ENCODE results near the gene ICOS. TPM values are rescaled to one million over a fixed set of nuclear protein-coding genes. Genes with fewer than 3 reads are reported as not detected.
"Not testable (repeated sequence)": the region's sequence is repeated elsewhere in the genome, so short reads cannot be mapped to it uniquely, and the experiment has no call there.

Gene ICOS
- total and polyA plus RNA-seq, 10 of the 15 experiments (the other 5 are each of a cell fraction or from before 2014, with no cell fraction given), result 0.47 to 36.0 (median 0.87) TPM

DNA sequence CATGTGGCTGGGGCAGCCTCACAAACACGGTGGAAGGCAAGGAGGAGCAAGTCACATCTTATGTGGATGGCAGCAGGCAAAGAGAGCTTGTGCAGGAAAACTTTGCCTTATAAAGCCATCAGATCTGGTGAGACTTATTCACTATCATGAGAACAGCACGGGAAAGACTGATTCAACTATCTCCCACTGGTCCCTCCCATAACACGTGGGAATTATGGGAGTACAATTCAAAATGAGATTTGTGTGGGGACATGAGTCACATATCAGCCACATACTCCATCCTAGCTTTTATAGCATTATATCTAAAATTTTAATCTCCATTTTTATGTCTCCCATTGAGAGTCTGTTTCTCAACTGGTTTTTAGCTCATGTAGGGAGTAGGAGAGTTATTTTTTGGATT, 45.7 kb downstream of the ICOS start:
- POLR2A ChIA-PET, result no interaction called here
- Histone ChIP-seq H3K4me3 (no peak overlapping the region), H4K20me1 (ENCODE audit: control insufficient read depth, insufficient read depth) (no peaks in the 10 kb centered on the region), H3K79me2 (ENCODE audit: control insufficient read depth, insufficient read depth, low read length) (no peaks in the 10 kb centered on the region), H3K27ac (ENCODE audit: control insufficient read depth, insufficient read depth) (no peak overlapping the region), H3K36me3 (ENCODE audit: control insufficient read depth in 2 of 2, insufficient read depth in 2 of 2, low read length in 1 of 2) (no peaks in the 10 kb centered on the region), H3K9ac (ENCODE audit: control insufficient read depth, insufficient read depth, low read length) (no peak overlapping the region), H3K4me1 (ENCODE audit: control insufficient read depth, insufficient read depth, low read length) (no peaks in the 10 kb centered on the region), H3K9me3 (replicated peaks; ENCODE audit: control insufficient read depth, insufficient read depth, low read length) (no peaks in the 10 kb centered on the region), H3K27me3 (replicated peaks in 1 of 2; ENCODE audit: control insufficient read depth in 2 of 2, insufficient read depth in 2 of 2, low read length in 1 of 2) (peaks cover 0 to 1% of the 10 kb centered on the region in 2 experiments; a peak in 1 of 4 replicates), H3K4me2 (ENCODE audit: control insufficient read depth, insufficient read depth) (no peak overlapping the region), H2AFZ (ENCODE audit: control insufficient read depth, low read depth, low read length) (no peak overlapping the region)
- no TSS peak for BruUV-seq (replicated peaks)
- no peak for ATAC-seq
- DNase-seq (ENCODE audit: low read depth, low spot score), result no peak
- RAD21 ChIA-PET (ENCODE audit: unreplicated experiment), result no interaction called here
- SMC1A ChIA-PET (ENCODE audit: uncharacterized antibody, unreplicated experiment), result interaction anchor here (0.6 kb wide), 1 partner anchor 713 kb away, joined by 3 read pairs; no protein-coding TSS in a partner anchor
- 7% methylated on average over 3 of the region's 3 CpGs for WGBS (ENCODE audit: insufficient coverage, insufficient replicate concordance, low lambda C conversion rate, missing lambda C conversion rate)
- TF ChIP-seq SRF (IDR thresholded peaks at IDR 0.05; ENCODE audit: low read depth in 2 of 2, low read length in 2 of 2), result no peak
- no peak for TF ChIP-seq RCOR1 (conservative IDR thresholded peaks at IDR 0.05; ENCODE audit: low read depth, low read length)
- no peak for TF ChIP-seq DPF2 (IDR thresholded peaks at IDR 0.05)
- FAIRE-seq, result no peak
- CTCF ChIA-PET, result no interaction called here
- intact Hi-C loops (cut with micrococcal nuclease; ENCODE audit: unreplicated experiment) (no loop called here), in situ Hi-C loops (cut with MboI) (no loop called here)

DNA sequence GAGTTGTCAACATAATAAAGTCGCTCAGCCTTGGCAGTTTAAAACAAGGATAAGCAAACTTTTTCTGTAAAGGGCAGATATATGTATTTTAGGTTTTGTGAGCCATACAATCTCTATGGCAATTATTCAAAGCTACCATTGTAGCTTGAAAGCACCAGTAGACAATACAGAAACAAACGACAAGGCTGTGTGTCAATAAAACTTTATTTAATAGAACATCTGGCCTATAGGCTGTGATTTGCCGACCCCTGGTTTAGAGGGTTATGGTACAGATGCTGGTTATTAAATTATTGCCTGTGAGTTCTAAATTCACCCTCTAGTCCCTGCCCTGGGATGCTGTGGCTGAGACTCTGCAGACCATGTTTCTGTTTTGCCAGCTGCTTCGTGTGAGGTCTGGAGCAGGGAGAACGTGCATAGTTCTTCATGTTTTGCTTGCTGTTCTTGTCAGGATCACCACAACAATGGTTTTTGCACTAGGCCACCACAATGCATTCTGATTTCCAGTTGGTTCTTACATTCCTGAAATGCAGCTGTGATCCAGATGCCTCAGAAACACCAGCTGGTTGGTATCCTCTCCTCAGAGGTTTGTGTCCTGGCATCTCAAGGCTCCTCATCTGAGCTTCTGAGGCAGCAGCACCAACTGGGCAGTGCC, 46.6 kb downstream of the ICOS start:
- 4% methylated on average over 5 of the region's 5 CpGs for WGBS (ENCODE audit: insufficient coverage, insufficient replicate concordance, low lambda C conversion rate, missing lambda C conversion rate)
- TF ChIP-seq NBN (IDR thresholded peaks at IDR 0.05), result no peak
- TF ChIP-seq, protein P1, sequence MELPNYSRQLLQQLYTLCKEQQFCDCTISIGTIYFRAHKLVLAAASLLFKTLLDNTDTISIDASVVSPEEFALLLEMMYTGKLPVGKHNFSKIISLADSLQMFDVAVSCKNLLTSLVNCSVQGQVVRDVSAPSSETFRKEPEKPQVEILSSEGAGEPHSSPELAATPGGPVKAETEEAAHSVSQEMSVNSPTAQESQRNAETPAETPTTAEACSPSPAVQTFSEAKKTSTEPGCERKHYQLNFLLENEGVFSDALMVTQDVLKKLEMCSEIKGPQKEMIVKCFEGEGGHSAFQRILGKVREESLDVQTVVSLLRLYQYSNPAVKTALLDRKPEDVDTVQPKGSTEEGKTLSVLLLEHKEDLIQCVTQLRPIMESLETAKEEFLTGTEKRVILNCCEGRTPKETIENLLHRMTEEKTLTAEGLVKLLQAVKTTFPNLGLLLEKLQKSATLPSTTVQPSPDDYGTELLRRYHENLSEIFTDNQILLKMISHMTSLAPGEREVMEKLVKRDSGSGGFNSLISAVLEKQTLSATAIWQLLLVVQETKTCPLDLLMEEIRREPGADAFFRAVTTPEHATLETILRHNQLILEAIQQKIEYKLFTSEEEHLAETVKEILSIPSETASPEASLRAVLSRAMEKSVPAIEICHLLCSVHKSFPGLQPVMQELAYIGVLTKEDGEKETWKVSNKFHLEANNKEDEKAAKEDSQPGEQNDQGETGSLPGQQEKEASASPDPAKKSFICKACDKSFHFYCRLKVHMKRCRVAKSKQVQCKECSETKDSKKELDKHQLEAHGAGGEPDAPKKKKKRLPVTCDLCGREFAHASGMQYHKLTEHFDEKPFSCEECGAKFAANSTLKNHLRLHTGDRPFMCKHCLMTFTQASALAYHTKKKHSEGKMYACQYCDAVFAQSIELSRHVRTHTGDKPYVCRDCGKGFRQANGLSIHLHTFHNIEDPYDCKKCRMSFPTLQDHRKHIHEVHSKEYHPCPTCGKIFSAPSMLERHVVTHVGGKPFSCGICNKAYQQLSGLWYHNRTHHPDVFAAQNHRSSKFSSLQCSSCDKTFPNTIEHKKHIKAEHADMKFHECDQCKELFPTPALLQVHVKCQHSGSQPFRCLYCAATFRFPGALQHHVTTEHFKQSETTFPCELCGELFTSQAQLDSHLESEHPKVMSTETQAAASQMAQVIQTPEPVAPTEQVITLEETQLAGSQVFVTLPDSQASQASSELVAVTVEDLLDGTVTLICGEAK (IDR thresholded peaks at IDR 0.05; ENCODE audit: borderline replicate concordance), result peak; percentile 58; the same call in 1 of the 2 replicates
- Histone ChIP-seq H3K9ac (ENCODE audit: control insufficient read depth, insufficient read depth, low read length) (no peak overlapping the region), H4K20me1 (ENCODE audit: control insufficient read depth, insufficient read depth) (no peaks in the 10 kb centered on the region), H3K4me1 (ENCODE audit: control insufficient read depth, insufficient read depth, low read length) (no peaks in the 10 kb centered on the region), H3K4me2 (ENCODE audit: control insufficient read depth, insufficient read depth) (no peak overlapping the region), H3K27ac (ENCODE audit: control insufficient read depth, insufficient read depth) (no peak overlapping the region), H3K27me3 (replicated peaks in 1 of 2; ENCODE audit: control insufficient read depth in 2 of 2, insufficient read depth in 2 of 2, low read length in 1 of 2) (peaks cover 0 to 1% of the 10 kb centered on the region in 2 experiments; a peak in 1 of 4 replicates), H3K36me3 (ENCODE audit: control insufficient read depth in 2 of 2, insufficient read depth in 2 of 2, low read length in 1 of 2) (no peaks in the 10 kb centered on the region), H3K79me2 (ENCODE audit: control insufficient read depth, insufficient read depth, low read length) (no peaks in the 10 kb centered on the region), H2AFZ (ENCODE audit: control insufficient read depth, low read depth, low read length) (no peak overlapping the region), H3K9me3 (replicated peaks; ENCODE audit: control insufficient read depth, insufficient read depth, low read length) (no peaks in the 10 kb centered on the region), H3K4me3 (no peak overlapping the region)
- no TSS peak for BruUV-seq (replicated peaks)
- ATAC-seq, result no peak
- POLR2A ChIA-PET, result no interaction called here
- FAIRE-seq, result no peak
- RAD21 ChIA-PET (ENCODE audit: unreplicated experiment), result no interaction called here
- in situ Hi-C loops (cut with MboI) (no loop called here), intact Hi-C loops (cut with micrococcal nuclease; ENCODE audit: unreplicated experiment) (no loop called here)
- SMC1A ChIA-PET (ENCODE audit: uncharacterized antibody, unreplicated experiment), result no interaction called here
- CTCF ChIA-PET, result interaction anchor here (0.6 kb wide), 1 partner anchor 117 kb away, joined by 3 read pairs; no protein-coding TSS in a partner anchor
- DNase-seq (ENCODE audit: low read depth, low spot score), result no peak

DNA sequence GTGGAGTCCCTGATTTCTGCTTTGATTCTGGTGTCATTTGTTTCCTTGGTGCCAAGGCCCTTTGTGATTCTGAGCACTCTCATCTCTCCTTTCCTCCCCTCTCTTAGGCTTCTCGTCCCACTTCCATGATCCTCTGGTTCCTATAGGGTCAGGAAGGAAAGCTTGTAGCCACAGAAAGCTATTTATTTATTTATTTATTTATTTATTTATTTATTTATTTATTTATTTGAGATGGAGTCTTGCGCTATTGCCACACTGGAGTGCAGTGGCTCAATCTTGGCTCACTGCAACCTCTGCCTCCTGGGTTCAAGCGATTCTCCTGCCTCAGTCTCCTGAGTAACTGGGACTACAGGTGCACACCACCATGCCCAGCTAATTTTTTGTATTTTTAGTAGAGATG, 49.4 kb downstream of the ICOS start:
- H3K4me1 ChIP-seq (ENCODE audit: control insufficient read depth, insufficient read depth, low read length); H4K20me1 ChIP-seq (ENCODE audit: control insufficient read depth, insufficient read depth); H3K27ac ChIP-seq (ENCODE audit: control insufficient read depth, insufficient read depth); H2AFZ ChIP-seq (ENCODE audit: control insufficient read depth, low read depth, low read length); H3K27me3 ChIP-seq (replicated peaks in 1 of 2; ENCODE audit: control insufficient read depth in 2 of 2, insufficient read depth in 2 of 2, low read length in 1 of 2); DNase-seq (ENCODE audit: low read depth, low spot score); FAIRE-seq; H3K4me3 ChIP-seq; in situ Hi-C loops (cut with MboI); ATAC-seq; H3K4me2 ChIP-seq (ENCODE audit: control insufficient read depth, insufficient read depth); RAD21 ChIA-PET (ENCODE audit: unreplicated experiment); H3K9me3 ChIP-seq (replicated peaks; ENCODE audit: control insufficient read depth, insufficient read depth, low read length); H3K9ac ChIP-seq (ENCODE audit: control insufficient read depth, insufficient read depth, low read length); H3K79me2 ChIP-seq (ENCODE audit: control insufficient read depth, insufficient read depth, low read length); POLR2A ChIA-PET; BruUV-seq (replicated peaks); H3K36me3 ChIP-seq (ENCODE audit: control insufficient read depth in 2 of 2, insufficient read depth in 2 of 2, low read length in 1 of 2); intact Hi-C loops (cut with micrococcal nuclease; ENCODE audit: unreplicated experiment); CTCF ChIA-PET: not testable (repeated sequence)
- 24% methylated on average over 3 of the region's 3 CpGs for WGBS (ENCODE audit: insufficient coverage, insufficient replicate concordance, low lambda C conversion rate, missing lambda C conversion rate)
- SMC1A ChIA-PET (ENCODE audit: uncharacterized antibody, unreplicated experiment), result interaction anchor here (0.6 to 1.0 kb wide), 2 partner anchors 31 to 191 kb away, joined by 3 read pairs; no protein-coding TSS in a partner anchor

All from GM12878 (cell line).